LNCAP (cell line): ENCODE data around the gene WDR1.

Experiments
- TF ChIP-seq, protein P1 (sequence below): fragments of 450-650 bp; IDR thresholded peaks from 2 replicates; pipeline ENCODE4 v1.5.1; 2017; ENCODE audit warnings: mild to moderate bottlenecking

The WDR1 gene

DNA sequence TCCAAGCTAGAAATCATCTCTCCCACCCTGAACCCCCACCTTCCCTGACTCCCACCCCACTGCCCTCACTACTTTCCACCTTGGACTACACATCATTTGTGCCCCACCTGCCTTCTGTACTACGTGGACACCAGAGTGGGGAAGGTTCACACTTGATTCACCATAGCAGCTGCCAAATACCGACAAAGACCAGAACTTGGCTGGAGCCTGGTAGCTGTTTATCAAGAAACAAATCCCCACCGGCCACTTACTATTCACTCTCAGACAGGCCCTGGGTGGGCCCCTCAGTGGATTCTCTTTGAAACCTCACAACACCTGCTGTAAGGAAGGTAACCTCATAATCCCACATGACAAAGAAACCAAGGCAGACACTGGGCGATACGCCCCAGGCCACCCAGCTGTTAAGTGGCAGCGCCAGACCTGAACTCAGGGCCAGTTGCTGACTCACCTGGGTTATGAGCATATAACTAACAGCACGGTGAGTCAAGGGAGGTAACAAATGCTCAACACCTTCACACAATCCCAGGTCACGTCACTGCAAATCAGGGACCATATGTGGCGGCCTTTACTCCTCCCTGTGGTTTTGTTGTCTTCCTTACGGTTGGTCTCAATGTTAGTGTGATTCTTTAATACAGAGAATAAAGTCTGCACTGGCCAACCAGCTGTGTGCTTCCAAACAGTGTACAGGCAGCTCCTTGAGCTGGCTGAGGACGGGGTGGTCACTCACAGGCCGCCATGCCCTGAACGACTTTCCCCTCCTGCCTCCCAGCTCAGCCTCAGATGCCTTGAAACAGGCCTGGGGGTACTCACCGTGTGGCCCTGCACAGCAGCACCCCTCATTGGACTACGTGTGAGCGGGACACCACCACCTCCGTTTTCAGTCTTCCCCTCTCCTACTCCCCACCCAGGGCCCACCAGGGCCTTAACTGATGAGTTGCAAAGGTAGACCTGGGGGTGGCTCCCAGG, 7.5 kb downstream of the WDR1 start:
- TF ChIP-seq, protein P1, sequence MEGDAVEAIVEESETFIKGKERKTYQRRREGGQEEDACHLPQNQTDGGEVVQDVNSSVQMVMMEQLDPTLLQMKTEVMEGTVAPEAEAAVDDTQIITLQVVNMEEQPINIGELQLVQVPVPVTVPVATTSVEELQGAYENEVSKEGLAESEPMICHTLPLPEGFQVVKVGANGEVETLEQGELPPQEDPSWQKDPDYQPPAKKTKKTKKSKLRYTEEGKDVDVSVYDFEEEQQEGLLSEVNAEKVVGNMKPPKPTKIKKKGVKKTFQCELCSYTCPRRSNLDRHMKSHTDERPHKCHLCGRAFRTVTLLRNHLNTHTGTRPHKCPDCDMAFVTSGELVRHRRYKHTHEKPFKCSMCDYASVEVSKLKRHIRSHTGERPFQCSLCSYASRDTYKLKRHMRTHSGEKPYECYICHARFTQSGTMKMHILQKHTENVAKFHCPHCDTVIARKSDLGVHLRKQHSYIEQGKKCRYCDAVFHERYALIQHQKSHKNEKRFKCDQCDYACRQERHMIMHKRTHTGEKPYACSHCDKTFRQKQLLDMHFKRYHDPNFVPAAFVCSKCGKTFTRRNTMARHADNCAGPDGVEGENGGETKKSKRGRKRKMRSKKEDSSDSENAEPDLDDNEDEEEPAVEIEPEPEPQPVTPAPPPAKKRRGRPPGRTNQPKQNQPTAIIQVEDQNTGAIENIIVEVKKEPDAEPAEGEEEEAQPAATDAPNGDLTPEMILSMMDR, result no peak

DNA sequence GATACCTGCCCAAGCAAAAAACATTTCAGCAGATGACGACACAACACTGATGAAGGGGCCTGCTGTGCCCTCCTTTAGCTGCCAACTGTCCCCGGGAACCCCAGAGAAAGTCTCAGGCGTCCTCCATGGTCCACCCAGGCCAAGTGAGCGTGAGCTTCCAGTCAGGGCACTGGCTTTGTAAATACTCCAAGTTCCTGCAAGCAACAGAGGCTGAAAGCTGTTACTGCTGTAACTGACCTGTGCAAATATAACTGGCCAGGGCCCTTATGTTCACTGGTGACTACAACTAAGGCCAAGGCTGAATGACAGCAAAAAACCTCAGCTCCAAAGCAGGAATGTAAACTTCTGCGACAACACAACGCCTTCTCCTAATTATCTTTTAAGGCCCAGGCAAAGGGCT, 8.2 kb downstream of the WDR1 start:
- TF ChIP-seq, protein P1, result no peak

DNA sequence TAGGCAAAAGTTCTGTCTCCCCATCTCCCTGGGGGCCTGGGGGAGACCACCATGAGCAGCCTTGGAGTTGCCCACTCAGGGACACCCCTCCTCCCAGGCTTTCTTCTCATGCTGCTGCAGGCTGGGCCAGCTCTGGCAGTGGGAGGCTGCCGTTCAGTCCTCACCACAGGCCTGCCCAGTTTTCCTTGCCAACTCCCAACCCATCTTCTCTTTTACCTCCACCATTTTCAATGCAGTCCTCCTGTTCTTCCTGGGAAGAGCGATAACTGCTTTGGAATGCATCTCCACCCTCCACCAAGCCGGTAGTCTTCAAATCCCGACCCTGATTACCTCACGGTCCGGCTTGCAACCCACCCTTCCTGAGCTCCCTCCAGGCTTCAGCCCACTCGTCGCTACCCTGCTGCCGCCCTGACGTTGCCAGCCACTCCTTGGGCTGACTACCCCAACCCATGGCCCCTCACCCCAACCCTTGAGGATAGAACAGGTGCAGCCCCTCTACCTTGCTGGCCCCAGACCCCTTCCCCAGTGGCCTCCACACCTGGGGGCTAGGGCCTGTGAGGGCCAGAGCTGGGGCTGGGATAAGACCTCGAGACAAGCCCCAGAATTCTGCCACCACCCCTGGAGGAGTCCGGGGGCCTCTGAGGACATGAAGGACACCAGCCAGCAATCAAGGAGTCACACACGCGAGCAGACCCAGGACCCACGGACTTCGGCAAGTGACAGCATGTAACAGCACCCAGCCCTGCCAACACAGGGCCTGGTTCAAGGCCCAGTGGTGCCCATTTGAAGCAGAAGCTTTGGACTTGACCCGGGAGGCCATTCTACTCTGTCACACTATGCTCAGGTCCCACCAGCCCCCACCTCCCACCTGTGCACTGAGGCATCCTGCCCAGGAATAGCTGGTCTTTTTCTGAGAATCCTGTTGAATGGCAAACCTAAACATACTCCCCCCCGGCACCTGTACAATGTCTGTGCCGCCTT, 9.2 kb downstream of the WDR1 start:
- TF ChIP-seq, protein P1, result no peak

DNA sequence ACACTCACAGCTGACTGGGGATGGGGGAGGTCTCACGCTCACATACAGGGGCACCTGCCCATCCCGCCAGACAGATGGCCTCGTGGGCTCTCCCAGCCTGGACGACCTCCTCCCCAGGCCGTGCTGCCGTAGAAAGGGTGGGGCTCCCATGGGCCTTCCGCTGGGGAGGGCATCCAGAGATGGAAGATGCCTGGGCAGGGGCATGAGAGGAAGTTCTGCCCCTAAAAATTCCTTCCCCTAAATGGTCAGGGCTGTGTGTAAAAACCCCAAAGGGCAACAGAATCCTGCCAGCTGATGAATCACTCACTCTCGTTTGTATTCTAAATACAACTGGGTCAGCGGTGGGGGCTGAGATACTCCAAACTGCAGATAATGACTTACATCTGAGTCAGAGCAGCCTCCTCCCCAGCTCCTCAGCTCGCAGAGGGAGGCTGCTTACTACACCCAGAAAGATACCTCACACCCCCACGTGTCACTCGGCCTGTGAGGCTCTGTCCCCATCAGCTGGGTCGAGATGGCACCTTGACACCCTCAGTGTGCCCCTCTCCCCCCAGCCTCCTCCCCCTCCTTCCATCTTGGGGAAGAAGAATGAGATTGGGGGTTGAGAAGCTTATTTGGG, 10.1 kb downstream of the WDR1 start:
- TF ChIP-seq, protein P1, result no peak

DNA sequence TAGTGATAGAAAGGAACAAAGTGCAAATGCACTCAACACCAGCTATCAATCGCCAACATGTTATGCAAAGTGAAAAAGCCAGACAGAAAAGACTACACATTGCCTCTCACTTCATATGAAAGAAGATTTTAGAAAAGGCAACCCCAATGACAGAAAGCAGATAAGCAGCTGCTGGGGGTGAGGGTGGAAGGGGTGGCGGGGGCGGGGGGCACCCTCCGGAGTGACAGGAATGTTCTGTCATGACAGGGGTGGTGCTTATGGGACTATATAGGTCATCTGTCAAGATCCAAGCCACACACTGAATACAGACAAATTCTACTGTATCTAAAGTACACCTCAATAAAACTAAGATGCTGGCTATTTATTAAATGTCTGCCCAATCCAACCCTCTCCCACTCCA, 10.7 kb downstream of the WDR1 start:
- TF ChIP-seq, protein P1, result no peak

DNA sequence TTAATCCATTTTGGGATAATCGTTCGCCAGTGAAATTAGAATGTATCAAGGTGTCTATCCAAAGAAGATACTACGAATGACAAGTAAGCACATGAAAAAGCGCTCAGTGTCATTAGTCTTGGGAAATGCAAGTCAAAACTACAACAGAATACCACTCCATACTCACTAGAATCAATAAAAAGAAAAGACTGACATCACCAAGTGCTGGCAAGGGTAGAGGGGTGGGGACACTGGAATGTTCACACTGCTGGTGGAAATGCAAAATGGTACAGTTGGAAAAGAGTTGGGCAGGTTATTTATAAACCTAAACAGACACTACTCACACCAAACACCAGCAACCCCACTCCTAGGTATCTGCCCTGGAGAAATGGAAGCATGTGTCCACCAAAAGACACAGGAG, 11.2 kb downstream of the WDR1 start:
- TF ChIP-seq, protein P1, result no peak

DNA sequence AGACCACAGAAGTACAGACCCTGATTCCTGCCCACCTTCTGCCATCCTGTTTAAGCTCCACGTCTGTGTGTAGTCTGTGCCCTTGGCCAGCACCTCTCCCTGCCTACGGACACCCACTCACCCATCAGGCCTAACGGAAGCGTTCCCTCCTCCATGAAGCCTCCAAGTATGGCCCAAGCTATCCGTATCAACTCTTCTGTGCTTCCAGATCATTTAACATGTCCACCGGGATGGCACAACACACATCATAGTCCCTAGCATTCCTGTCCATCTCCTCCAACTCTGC, 11.7 kb downstream of the WDR1 start:
- TF ChIP-seq, protein P1, result no peak
